Osteocyte (in vitro differentiated cells): ENCODE results near the gene GFER. TPM values are rescaled to one million over a fixed set of nuclear protein-coding genes. Genes with fewer than 3 reads are reported as not detected.

Experiments
- DNase-seq: peaks from one replicate; pipeline ENCODE4 v3.0.0; 2021; ENCODE audit warnings: mixed read lengths; ENCODE audit not compliant: unreplicated experiment; ENCODE audit errors: extremely low spot score
- H3K27ac Mint-ChIP-seq: one replicate; pipeline ENCODE4 v1.8.0; 2021; ENCODE audit warnings: mild to moderate bottlenecking, mixed read lengths; ENCODE audit not compliant: unreplicated experiment
- H3K27me3 Mint-ChIP-seq: one replicate; pipeline ENCODE4 v1.8.0; 2021; ENCODE audit warnings: mixed read lengths; ENCODE audit not compliant: unreplicated experiment
- H3K36me3 Mint-ChIP-seq: one replicate; pipeline ENCODE4 v1.8.0; 2021; ENCODE audit warnings: mixed read lengths; ENCODE audit not compliant: unreplicated experiment
- H3K4me1 Mint-ChIP-seq: one replicate; pipeline ENCODE4 v1.8.0; 2021; ENCODE audit warnings: mixed read lengths; ENCODE audit not compliant: unreplicated experiment
- H3K4me3 Mint-ChIP-seq: one replicate; pipeline ENCODE4 v1.8.0; 2021; ENCODE audit warnings: mild to moderate bottlenecking, moderate library complexity, mixed read lengths; ENCODE audit not compliant: unreplicated experiment
- H3K9me3 Mint-ChIP-seq: one replicate; pipeline ENCODE4 v1.8.0; 2021; ENCODE audit warnings: mixed read lengths; ENCODE audit not compliant: unreplicated experiment
- total RNA-seq: library from RNA; stranded (reverse); gene quantifications from 2 replicates; pipeline ENCODE4 v1.2.1, GENCODE V29; 2021
- TF ChIP-seq, protein P1 (sequence below): fragments of 200-600 bp; sonication (generic); IDR thresholded peaks from 2 replicates; pipeline ENCODE4 v1.5.0; 2021; ENCODE audit warnings: antibody characterized with exemption, mild to moderate bottlenecking, moderate library complexity

Gene GFER
- total RNA-seq, 1 donor from 2014 or later, result 24.7 TPM

DNA sequence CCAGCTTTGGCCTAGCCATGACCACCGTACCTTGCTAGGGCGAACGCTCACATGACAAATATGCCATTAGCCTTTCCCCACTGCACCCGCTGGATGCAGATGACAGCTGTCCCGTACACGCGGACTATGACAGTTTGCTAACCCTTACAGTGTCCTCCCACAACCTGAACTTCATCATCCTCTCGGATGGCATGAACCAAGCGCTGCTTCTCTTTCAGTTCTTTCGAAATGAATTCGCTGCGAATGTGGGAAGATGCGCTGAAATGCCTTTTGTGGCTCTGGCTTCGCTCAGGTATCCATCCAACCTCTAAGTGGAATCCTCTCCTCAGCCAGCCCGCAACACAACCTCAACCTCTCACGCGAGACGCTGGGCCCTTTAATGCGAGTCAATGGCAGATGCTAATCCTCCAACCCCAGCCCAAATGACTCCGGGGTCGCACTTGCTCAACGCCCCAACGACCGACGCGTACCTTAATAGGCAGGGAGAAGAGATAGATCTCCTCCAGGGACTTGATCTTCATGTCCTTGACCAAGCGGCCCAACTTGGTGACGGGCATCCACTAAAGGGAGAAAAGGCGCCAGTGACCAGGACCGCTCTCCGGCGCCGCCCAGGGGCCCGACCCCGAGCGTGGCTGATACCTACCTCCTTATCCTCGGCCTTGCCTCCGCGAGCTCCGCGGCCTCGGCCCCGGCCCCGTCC lies 20.0 kb upstream of the GFER start:
- DNase-seq, result no peak
- Mint-ChIP-seq H3K4me3 (peak overlapping the region; percentile 87), H3K4me1 (peaks cover 42% of the 10 kb centered on the region)

DNA sequence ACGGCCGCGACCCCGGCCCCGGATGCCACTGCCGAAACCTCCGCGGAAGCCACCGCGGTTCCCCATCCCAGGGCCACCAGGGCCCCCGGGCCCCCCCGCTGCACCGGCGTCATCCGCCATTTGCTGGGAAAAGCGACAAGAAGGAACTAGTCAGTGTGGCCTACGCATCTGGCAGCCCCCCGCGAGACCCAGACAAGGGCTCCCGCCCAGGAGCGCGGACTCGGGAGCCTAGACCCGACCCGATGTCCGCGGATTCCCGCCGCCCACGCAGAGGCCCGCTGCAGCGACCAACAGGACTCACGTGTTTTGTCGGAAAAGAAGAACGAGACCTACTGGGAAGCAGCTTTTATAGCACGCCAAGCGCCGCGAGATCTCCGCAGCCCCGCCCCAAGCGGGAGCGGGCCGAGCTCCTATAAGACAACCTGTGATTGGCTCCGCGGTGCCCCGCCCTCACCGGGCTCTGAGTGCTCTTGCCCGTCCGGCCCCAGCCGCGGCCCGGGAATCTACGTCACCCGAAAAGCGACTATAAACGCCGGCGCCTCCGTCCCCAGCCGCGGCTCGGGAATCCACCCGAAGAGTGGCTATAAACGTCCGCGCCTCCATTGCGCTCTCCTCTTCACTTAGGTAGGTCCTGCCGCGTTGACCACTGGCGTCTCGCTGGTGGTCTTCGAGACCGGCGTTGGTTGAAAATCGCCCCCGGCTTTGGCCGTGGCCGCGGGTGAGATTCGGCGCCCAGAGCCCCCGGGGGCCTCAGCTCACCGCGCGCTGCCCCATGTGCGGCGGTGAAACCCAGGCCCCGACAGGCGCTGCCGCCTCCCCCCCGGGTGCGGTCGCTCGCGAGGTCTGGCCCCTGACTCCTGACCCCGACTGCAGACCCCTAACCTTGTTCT lies 19.2 kb upstream of the GFER start, which contains the start of gene RPS2:
Gene RPS2 (minus strand): TSS at position 321 of the 890 bp plus-strand sequence. CDS start 201 bp downstream, at position 120.
- TF ChIP-seq, protein P1, sequence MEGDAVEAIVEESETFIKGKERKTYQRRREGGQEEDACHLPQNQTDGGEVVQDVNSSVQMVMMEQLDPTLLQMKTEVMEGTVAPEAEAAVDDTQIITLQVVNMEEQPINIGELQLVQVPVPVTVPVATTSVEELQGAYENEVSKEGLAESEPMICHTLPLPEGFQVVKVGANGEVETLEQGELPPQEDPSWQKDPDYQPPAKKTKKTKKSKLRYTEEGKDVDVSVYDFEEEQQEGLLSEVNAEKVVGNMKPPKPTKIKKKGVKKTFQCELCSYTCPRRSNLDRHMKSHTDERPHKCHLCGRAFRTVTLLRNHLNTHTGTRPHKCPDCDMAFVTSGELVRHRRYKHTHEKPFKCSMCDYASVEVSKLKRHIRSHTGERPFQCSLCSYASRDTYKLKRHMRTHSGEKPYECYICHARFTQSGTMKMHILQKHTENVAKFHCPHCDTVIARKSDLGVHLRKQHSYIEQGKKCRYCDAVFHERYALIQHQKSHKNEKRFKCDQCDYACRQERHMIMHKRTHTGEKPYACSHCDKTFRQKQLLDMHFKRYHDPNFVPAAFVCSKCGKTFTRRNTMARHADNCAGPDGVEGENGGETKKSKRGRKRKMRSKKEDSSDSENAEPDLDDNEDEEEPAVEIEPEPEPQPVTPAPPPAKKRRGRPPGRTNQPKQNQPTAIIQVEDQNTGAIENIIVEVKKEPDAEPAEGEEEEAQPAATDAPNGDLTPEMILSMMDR, result no peak
- DNase-seq, result peak; percentile 100
- H3K4me1 Mint-ChIP-seq, result peaks cover 42% of the 10 kb centered on the region
- H3K36me3 Mint-ChIP-seq, result peaks cover 14% of the 10 kb centered on the region
- H3K9me3 Mint-ChIP-seq, result no peaks in the 10 kb centered on the region
- peak within 1 kb of the TSS; percentile 92 for H3K27ac Mint-ChIP-seq
- peak within 1 kb of the TSS; percentile 87 for H3K4me3 Mint-ChIP-seq
- no peaks in the 10 kb centered on the region for H3K27me3 Mint-ChIP-seq

More for the DNA sequence above, 20.0 kb upstream of the GFER start:
- H3K9me3 Mint-ChIP-seq, result no peaks in the 10 kb centered on the region
- peaks cover 14% of the 10 kb centered on the region for H3K36me3 Mint-ChIP-seq
- TF ChIP-seq, protein P1, result peak; percentile 13
- H3K27ac Mint-ChIP-seq, result peak overlapping the region; percentile 90
- no peaks in the 10 kb centered on the region for H3K27me3 Mint-ChIP-seq

DNA sequence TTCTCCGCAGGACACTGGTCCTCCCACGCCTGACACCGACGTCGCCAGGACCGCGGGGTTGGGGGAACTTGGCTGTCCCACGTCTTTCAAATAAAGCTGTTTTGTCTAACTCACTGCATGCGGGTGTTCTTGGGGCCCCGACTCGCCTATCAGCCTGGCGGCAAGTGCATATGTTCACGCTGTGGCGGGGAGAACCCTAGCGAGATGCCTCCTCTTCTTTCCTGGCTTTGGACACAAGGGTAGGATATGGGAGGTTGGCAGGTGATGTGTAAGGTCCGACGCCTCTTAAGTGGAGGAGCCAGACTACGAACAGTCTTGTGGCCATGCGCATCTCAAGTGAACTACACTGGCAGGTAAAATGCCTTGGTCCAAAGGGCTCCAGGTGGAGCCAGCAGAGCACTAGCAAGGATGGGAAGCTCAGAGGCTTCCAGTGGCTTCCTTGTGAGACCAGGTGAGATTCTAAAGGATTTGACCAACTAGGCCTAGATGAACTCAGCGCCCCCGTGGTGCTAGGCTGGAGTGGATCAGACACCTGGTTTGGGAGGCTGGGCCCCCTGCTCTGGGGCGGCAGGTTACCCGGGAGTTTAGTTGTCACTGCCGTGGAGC lies 18.5 kb upstream of the GFER start:
- no peak for DNase-seq
- H3K4me1 Mint-ChIP-seq, result peaks cover 36% of the 10 kb centered on the region
- TF ChIP-seq, protein P1, result no peak

DNA sequence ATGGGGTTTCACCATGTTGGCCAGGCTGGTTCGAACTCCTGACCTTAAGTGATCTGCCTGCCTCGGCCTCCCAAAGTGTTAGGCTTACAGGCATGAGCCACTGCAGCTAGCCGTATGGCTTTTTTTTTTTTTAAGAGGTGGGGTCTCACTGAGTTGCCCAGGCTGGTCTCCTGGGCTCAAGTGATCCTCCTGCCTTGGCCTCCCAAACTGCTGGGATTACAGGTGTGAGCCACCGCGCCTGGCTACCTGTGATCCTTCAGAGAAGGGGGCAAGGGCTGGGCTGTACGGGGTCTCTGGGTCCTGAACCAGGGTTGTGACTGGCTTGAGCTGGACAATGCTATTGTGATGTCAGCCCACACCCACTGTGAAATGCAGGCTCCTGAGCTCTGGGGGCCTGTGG lies 17.5 kb upstream of the GFER start, which contains the start of gene RNF151:
Gene RNF151 (plus strand): TSS at position 397 of the 400 bp plus-strand sequence. CDS start 26 bp downstream, outside the sequence.
- no peak for DNase-seq
- Mint-ChIP-seq H3K4me1 (peaks cover 33% of the 10 kb centered on the region), H3K27me3 (no peaks in the 10 kb centered on the region), H3K27ac (peak within 1 kb of the TSS; percentile 92), H3K9me3 (no peaks in the 10 kb centered on the region), H3K4me3 (peak within 1 kb of the TSS; percentile 87), H3K36me3 (peaks cover 9% of the 10 kb centered on the region)
- TF ChIP-seq, protein P1, result no peak

More for the DNA sequence above, 18.5 kb upstream of the GFER start:
- Mint-ChIP-seq H3K36me3 (peaks cover 14% of the 10 kb centered on the region), H3K4me3 (peak overlapping the region; percentile 87), H3K27me3 (no peaks in the 10 kb centered on the region), H3K27ac (peak overlapping the region; percentile 92), H3K9me3 (no peaks in the 10 kb centered on the region)
